Tibial artery (tissue), 4 donors: ENCODE data around the gene KLF17.

Experiments
- DNase-seq, 2 donors: peaks; one replicate each; pipeline ENCODE4 v3.0.0-alpha.2; 2019
- H3K27ac ChIP-seq, 2 donors: fragments of 200-600 bp; sonication (generic) in 1 of 2; 1 replicate in 1 of 2; 2 replicates in 1 of 2; pipeline ENCODE4 v1.5.1; 2018 to 2019; ENCODE audit warnings: mild to moderate bottlenecking in 1 of 2
- H3K27me3 ChIP-seq, 2 donors: fragments of 200-600 bp; sonication (generic) in 1 of 2; one replicate each; pipeline versions ENCODE4 v1.5.1 to v1.6.0; 2016 to 2019
- H3K36me3 ChIP-seq, 3 donors: fragments of 200-600 bp; sonication (generic) in 2 of 3; one replicate each; pipeline ENCODE4 v1.5.1; 2016 to 2019; ENCODE audit warnings: mild to moderate bottlenecking in 2 of 3
- H3K4me1 ChIP-seq, 4 donors: fragments of 200-600 bp; sonication (generic) in 2 of 4; 1 replicate in 3 of 4; 2 replicates in 1 of 4; pipeline ENCODE4 v1.5.1; 2016 to 2019
- H3K4me3 ChIP-seq, 2 donors: fragments of 200-600 bp; sonication (generic) in 1 of 2; 1 replicate in 1 of 2; 2 replicates in 1 of 2; pipeline ENCODE4 v1.5.1; 2018 to 2019; ENCODE audit warnings: mild to moderate bottlenecking in 2 of 2
- H3K9me3 ChIP-seq, 3 donors: fragments of 200-600 bp; sonication (generic) in 1 of 3; one replicate each; pipeline ENCODE4 v1.5.1; 2016 to 2019
- CTCF ChIP-seq, 2 experiments: fragments of 200-600 bp in 1 of 2; fragments of 450-650 bp in 1 of 2; IDR thresholded peaks; one replicate each; pipeline ENCODE4 v1.5.1; 2017 to 2019; ENCODE audit warnings: antibody characterized with exemption in 2 of 2, mild to moderate bottlenecking in 1 of 2, moderate library complexity in 1 of 2
- intact Hi-C: fragments of 100-400 bp; cut with DNase I; formaldehyde crosslinking; loops from one replicate; pipeline ENCODE4 v1.15.0; 2023; ENCODE audit warnings: low total_unique reads

Gene KLF17

GRCh38 chr1:44119525-44119924 lies 904 bp downstream of the KLF17 start:
- Histone ChIP-seq H3K4me3 (no peak overlapping the region), H3K27me3 (peaks cover 0 to 7% of the 10 kb centered on the region in 2 donors), H3K4me1 (no peaks in the 10 kb centered on the region), H3K27ac (no peak overlapping the region), H3K36me3 (no peaks in the 10 kb centered on the region), H3K9me3 (no peaks in the 10 kb centered on the region)
- intact Hi-C loops: no loop called here
- no peak for TF ChIP-seq CTCF (IDR thresholded peaks at IDR 0.05)
- DNase-seq: no peak

- intact Hi-C loops: no loop called here
- Histone ChIP-seq H3K27me3 (peaks cover 0 to 7% of the 10 kb centered on the region in 2 donors), H3K27ac (no peak overlapping the region), H3K4me1 (no peaks in the 10 kb centered on the region), H3K36me3 (no peaks in the 10 kb centered on the region), H3K4me3 (no peak overlapping the region), H3K9me3 (no peaks in the 10 kb centered on the region)
- DNase-seq: no peak
- TF ChIP-seq CTCF (IDR thresholded peaks at IDR 0.05): no peak
These were observed 1.9 kb downstream of the KLF17 start for GRCh38 chr1:44120398-44120949.

- Histone ChIP-seq H3K9me3 (no peaks in the 10 kb centered on the region), H3K27me3 (no peaks in the 10 kb centered on the region), H3K36me3 (no peaks in the 10 kb centered on the region), H3K4me3 (no peak overlapping the region), H3K27ac (no peak overlapping the region), H3K4me1 (no peaks in the 10 kb centered on the region)
- DNase-seq: no peak
- TF ChIP-seq CTCF (IDR thresholded peaks at IDR 0.05): no peak
- intact Hi-C loops: no loop called here
These were observed 11.2 kb downstream of the KLF17 start for GRCh38 chr1:44129616-44130500.

- Histone ChIP-seq H3K4me1 (no peaks in the 10 kb centered on the region), H3K4me3 (no peak overlapping the region), H3K27ac (no peak overlapping the region), H3K9me3 (no peaks in the 10 kb centered on the region), H3K27me3 (no peaks in the 10 kb centered on the region), H3K36me3 (no peaks in the 10 kb centered on the region)
- no peak for TF ChIP-seq CTCF (IDR thresholded peaks at IDR 0.05)
- intact Hi-C loops: no loop called here
- DNase-seq: no peak
These were observed 12.8 kb downstream of the KLF17 start for GRCh38 chr1:44131411-44131810.

- intact Hi-C loops: no loop called here
- no peak for DNase-seq
- Histone ChIP-seq H3K4me1 (no peaks in the 10 kb centered on the region), H3K27ac (no peak overlapping the region), H3K27me3 (peaks cover 0 to 9% of the 10 kb centered on the region in 2 donors), H3K9me3 (no peaks in the 10 kb centered on the region), H3K4me3 (no peak overlapping the region), H3K36me3 (no peaks in the 10 kb centered on the region)
- no peak for TF ChIP-seq CTCF (IDR thresholded peaks at IDR 0.05)
These were observed 15.7 kb downstream of the KLF17 start for GRCh38 chr1:44134071-44134920.
